ENCODE measurements around the gene AMBRA1.

DNA sequence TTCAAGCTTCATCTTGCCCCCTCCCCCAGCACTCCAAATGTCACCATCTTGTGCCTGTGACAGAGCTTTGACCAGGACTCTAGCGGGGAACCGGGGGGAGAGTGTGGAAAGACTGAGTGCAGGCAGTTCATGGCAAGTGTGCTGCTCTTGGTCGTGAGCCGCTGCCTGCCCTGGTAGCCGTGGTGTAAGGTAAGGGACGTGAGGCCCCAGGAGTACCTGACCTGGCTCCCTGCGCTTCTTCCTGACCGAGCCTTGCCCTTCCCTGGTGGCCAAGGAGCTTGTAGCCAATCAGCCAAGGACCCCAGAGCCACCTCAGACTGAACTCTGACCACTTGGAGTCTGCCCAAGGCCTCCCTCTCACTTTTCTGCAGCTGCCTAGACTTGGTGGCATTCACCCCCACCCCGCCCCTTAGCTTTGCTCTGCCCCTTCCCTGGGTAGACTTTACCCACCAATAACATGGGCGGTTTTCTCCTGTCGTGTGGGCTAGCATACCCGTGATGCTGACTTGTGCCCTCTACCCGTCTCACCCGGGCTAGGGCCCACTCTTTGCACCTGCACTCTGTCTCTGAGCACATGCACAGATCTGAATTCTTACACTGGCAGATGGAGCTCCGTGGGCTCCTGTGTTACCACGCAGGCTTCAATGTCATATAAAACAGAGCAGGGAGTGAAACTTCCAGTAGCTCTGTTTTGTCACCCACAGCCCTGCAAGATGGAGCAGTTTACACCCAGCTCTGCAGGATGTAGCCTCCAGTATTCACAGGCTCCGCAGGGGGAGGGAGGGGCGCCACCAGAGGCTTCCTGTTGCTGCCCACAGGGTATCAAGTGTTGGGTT, 245.0 kb downstream of the AMBRA1 start:
- TF ChIP-seq, protein P1, sequence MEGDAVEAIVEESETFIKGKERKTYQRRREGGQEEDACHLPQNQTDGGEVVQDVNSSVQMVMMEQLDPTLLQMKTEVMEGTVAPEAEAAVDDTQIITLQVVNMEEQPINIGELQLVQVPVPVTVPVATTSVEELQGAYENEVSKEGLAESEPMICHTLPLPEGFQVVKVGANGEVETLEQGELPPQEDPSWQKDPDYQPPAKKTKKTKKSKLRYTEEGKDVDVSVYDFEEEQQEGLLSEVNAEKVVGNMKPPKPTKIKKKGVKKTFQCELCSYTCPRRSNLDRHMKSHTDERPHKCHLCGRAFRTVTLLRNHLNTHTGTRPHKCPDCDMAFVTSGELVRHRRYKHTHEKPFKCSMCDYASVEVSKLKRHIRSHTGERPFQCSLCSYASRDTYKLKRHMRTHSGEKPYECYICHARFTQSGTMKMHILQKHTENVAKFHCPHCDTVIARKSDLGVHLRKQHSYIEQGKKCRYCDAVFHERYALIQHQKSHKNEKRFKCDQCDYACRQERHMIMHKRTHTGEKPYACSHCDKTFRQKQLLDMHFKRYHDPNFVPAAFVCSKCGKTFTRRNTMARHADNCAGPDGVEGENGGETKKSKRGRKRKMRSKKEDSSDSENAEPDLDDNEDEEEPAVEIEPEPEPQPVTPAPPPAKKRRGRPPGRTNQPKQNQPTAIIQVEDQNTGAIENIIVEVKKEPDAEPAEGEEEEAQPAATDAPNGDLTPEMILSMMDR (IDR thresholded peaks at IDR 0.05), result no peak
- TF ChIP-seq POLR2AphosphoS5 (IDR thresholded peaks at IDR 0.05) (peak in 1 of 2 donors; percentile 23), EP300 (IDR thresholded peaks at IDR 0.05) (no peak)

Data from upper lobe of left lung (tissue), 4 donors.